Adipocyte (in vitro differentiated cells): ENCODE results near the gene IL20RA.

Source experiments
- DNase-seq: peaks from one replicate; pipeline ENCODE4 v3.0.0-alpha.2; 2015; ENCODE audit warnings: low read depth
- H3K27me3 ChIP-seq: replicated peaks from 2 replicates; pipeline ENCODE4 v1.7.0; 2013; ENCODE audit warnings: mild to moderate bottlenecking, low read length, moderate library complexity; ENCODE audit not compliant: control insufficient read depth, insufficient read depth
- H3K36me3 ChIP-seq: 2 replicates; pipeline ENCODE4 v1.7.0; 2013; ENCODE audit warnings: low read length, mild to moderate bottlenecking, moderate library complexity; ENCODE audit not compliant: control insufficient read depth, insufficient read depth, severe bottlenecking
- H3K4me1 ChIP-seq: 2 replicates; pipeline ENCODE4 v1.7.0; 2013; ENCODE audit warnings: mild to moderate bottlenecking, low read length, moderate library complexity; ENCODE audit not compliant: control insufficient read depth, insufficient read depth
- H3K4me3 ChIP-seq: 2 replicates; pipeline ENCODE4 v1.7.0; 2013; ENCODE audit warnings: mild to moderate bottlenecking, low read length, moderate library complexity
- H3K9ac ChIP-seq: 2 replicates; pipeline ENCODE4 v1.7.0; 2013; ENCODE audit warnings: mild to moderate bottlenecking, low read length, moderate library complexity
- H3K9me3 ChIP-seq: 2 replicates; pipeline ENCODE4 v1.7.0; 2013; ENCODE audit warnings: mild to moderate bottlenecking, low read length, moderate library complexity; ENCODE audit not compliant: control insufficient read depth

The IL20RA gene

DNA sequence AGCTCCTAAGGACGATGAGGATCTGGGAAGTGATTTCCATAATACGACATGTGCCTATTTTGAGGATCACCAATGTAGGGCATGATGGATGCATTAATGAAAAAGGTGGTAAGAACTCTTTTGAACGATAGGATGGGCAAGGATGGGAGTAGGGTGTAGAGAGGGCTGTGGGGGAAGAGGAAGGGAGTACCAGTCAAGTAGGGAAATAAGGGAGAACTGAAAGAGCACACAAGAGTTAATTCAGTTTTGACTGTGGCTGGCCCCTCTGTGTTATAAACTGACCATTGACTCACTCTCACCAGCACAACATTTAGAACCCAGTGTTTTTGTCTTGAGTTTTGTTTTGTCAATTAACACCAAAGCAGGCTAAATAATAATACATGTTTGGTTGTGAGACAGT, 89.6 kb downstream of the IL20RA start:
- Histone ChIP-seq H3K4me3 (no peak overlapping the region), H3K9ac (no peak overlapping the region), H3K4me1 (no peaks in the 10 kb centered on the region), H3K27me3 (peaks cover 14% of the 10 kb centered on the region), H3K9me3 (no peaks in the 10 kb centered on the region), H3K36me3 (no peaks in the 10 kb centered on the region)
- DNase-seq = no peak

DNA sequence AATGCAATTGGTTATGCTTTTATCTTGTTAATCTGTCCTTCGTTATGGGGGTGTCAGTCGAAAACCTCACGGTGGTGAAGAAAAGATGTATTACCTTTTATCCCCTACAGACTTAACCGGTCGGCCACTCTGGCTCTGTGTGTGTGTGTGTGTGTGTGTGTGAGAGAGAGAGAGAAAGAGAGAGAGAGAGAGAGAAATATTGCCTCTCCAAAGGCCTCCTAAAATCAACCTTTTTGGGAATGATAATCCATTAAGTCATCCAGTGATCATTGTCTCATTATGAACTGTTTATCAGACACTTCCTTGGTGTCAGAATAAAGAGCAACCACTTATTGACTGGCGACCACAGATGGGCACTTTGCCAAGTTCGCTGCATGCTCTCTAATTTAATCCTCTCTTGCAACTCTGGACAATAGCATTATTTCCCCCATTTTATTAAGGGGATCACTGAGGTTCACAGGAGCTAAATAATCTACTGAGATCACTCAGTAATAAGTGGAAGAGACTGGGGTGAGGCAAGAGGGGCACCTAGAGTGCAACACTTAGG, 92.0 kb downstream of the IL20RA start:
- Histone ChIP-seq H3K36me3 (no peaks in the 10 kb centered on the region), H3K9ac (no peak overlapping the region), H3K4me1 (no peaks in the 10 kb centered on the region), H3K4me3 (no peak overlapping the region), H3K27me3 (no peaks in the 10 kb centered on the region), H3K9me3 (no peaks in the 10 kb centered on the region)
- DNase-seq = no peak

DNA sequence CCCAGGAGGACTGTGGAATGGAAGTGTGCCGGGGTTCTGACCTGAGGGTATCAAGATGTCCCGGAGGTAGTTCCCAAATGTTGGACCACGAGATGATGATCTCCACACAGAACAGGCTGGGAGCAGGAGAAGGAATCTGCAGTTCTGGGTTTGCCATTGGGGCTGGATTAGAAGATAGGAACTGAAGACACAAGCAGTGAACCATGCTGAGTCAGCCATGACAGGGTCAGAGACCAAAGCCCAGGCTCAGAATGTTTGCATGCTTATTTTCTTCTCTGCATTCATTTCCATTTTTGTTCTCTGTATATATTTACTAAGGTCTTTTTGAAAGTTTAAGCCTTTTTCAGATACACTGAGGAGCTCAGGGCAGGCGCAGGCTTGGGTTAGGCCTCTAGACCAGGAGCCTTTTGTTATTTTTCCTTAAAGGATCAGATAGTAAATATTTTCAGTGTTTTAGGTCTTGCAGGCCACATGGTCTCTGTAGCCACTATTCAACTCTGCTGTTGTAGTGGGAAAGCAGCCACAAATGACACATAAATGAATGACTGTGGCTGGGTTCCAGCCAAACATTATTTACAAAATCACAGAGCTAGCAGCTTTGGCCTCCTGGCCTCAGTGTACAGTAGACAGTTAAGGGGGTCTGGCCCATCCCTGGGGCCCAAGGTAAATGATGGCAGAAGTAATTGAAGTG, 94.2 kb downstream of the IL20RA start:
- no peaks in the 10 kb centered on the region for H3K9me3 ChIP-seq
- peaks cover under 1% of the 10 kb centered on the region for H3K27me3 ChIP-seq
- H3K4me1 ChIP-seq = no peaks in the 10 kb centered on the region
- DNase-seq = no peak
- no peak overlapping the region for H3K9ac ChIP-seq
- H3K36me3 ChIP-seq = no peaks in the 10 kb centered on the region
- H3K4me3 ChIP-seq = no peak overlapping the region
